WERI-Rb-1 (cell line): ENCODE data around the gene SLC2A1.

Experiments
- DNase-seq: peaks from one replicate; pipeline ENCODE4 v3.0.0-alpha.2; 2020
- H3K27ac ChIP-seq: fragments of 250-450 bp; sonication (Bioruptor Pico); 2 replicates; pipeline ENCODE4 v1.5.1; 2020; ENCODE audit warnings: mild to moderate bottlenecking, moderate library complexity
- H3K27me3 ChIP-seq: fragments of 250-450 bp; sonication (Bioruptor Pico); 2 replicates; pipeline ENCODE4 v1.5.1; 2021; ENCODE audit warnings: mild to moderate bottlenecking, low read depth, moderate library complexity; ENCODE audit not compliant: insufficient read depth, severe bottlenecking
- H3K36me3 ChIP-seq: fragments of 250-450 bp; sonication (Bioruptor Pico); 2 replicates; pipeline ENCODE4 v1.5.1; 2020; ENCODE audit warnings: mild to moderate bottlenecking, moderate library complexity
- H3K4me3 ChIP-seq: 2 replicates; pipeline ENCODE4 v1.5.1; 2011; ENCODE audit warnings: low read depth, mild to moderate bottlenecking, control low read depth, low read length
- H3K9me3 ChIP-seq: fragments of 250-450 bp; sonication (Bioruptor Pico); 2 replicates; pipeline ENCODE4 v1.5.1; 2021; ENCODE audit warnings: mild to moderate bottlenecking, moderate library complexity; ENCODE audit not compliant: severe bottlenecking
- TF ChIP-seq, protein P1 (sequence below): IDR thresholded peaks from 2 replicates; pipeline ENCODE4 v1.5.1; 2011; ENCODE audit warnings: low read depth, mild to moderate bottlenecking, control low read depth, inconsistent platforms, low read length

The SLC2A1 gene

DNA sequence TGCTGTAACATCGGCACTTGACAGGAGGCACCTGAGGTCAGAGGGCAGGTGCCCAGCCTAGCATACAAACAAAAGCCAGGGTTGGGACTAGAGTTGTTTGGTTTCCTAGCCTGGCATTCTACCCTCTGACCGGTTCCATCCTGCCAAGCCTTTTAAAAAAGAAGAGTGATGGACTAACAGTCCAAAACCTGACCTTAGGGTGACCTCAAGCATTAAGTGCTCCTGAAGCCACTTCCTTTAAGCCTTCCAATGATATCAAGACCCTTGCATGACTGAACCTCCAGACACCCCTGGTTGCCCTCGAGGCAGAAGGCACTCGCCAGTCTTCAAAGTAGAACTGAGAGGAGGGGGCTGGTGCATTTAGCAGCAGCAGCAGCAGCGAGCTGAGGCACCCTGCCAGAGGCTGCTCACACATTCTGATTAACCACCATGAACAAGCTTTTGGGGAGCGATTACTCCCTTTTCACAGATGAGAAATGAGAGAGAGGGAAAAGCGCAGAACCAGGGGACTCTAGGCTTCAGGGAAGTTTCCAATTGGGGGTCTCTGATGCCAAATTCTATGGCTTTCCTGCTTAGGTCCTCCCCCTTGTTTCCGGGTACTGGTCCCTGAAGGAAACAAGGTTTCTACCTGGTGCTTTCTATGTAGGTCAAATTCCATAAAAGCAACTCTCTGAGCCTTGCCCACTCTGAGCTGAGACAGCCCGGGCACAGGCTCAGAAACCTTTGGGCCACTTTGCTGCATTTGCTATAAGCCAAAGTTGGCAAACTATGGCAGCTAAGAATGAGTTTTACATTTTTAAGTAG lies 9.2 kb downstream of the SLC2A1 start:
- Histone ChIP-seq H3K4me3 (no peak overlapping the region), H3K36me3 (peaks cover 65% of the 10 kb centered on the region), H3K27ac (no peak overlapping the region), H3K27me3 (no peaks in the 10 kb centered on the region), H3K9me3 (no peaks in the 10 kb centered on the region)
- no peak for DNase-seq
- TF ChIP-seq, protein P1, sequence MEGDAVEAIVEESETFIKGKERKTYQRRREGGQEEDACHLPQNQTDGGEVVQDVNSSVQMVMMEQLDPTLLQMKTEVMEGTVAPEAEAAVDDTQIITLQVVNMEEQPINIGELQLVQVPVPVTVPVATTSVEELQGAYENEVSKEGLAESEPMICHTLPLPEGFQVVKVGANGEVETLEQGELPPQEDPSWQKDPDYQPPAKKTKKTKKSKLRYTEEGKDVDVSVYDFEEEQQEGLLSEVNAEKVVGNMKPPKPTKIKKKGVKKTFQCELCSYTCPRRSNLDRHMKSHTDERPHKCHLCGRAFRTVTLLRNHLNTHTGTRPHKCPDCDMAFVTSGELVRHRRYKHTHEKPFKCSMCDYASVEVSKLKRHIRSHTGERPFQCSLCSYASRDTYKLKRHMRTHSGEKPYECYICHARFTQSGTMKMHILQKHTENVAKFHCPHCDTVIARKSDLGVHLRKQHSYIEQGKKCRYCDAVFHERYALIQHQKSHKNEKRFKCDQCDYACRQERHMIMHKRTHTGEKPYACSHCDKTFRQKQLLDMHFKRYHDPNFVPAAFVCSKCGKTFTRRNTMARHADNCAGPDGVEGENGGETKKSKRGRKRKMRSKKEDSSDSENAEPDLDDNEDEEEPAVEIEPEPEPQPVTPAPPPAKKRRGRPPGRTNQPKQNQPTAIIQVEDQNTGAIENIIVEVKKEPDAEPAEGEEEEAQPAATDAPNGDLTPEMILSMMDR, result no peak

DNA sequence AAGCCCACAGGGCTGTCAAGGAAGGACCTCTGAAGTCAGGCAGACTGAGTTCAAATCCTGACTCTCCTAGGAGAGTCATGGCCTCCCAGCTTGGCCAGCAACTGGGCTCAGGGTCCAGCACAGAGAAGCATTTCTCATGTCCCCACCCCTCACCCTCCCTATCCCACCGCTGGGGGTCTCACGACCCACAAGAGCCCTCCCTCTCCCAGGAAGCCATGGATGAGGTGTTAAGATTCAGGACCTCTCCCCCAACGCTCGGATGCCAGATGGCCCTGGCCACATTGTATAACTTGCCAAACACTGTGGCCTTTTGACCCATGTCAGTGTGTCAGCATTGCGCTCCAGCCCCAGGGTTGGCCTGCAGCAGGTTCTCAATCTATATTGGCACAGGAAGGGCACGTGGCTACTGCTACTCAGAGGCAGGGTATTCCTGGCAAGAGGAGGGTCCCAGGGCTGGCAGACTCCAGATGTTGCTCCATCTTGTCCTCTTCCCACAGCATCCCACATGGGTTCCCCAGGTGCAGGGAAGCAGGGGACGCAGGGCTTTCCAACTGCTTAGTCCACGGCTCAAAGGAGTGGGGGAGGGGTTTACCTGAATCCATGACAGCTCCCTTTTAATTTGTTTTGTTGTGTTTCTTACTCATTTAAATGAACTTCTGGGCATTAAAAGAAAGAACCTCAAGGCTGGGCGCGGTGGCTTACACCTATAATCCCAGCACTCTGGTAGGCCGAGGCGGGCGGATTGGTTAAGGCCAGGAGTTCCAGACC lies 10.5 kb downstream of the SLC2A1 start:
- TF ChIP-seq, protein P1, result no peak
- H3K27me3 ChIP-seq, result no peaks in the 10 kb centered on the region
- H3K36me3 ChIP-seq, result peaks cover 71% of the 10 kb centered on the region
- H3K4me3 ChIP-seq, result no peak overlapping the region
- DNase-seq, result no peak
- no peak overlapping the region for H3K27ac ChIP-seq
- H3K9me3 ChIP-seq, result no peaks in the 10 kb centered on the region

DNA sequence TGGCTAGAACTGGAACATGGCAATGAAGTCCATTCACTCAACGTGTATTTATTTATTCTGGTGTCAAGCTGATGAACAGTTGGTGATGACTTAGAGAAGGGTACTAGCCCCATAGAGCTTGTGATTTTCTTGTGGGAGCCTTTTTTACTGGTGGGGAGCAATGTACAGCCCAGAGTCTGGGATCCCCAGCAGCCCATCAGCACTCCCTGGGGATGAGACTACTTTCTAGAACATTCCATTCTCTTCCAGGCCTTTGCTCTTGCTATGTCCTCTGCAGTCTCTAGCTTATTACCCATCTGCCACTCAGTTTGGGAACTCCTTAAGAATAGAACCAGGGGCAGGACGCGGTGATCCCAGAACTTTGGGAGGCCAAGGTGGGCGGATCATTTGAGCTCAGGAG lies 11.6 kb downstream of the SLC2A1 start:
- DNase-seq, result no peak
- no peaks in the 10 kb centered on the region for H3K27me3 ChIP-seq
- TF ChIP-seq, protein P1, result no peak
- H3K27ac ChIP-seq, result no peak overlapping the region
- no peak overlapping the region for H3K4me3 ChIP-seq
- no peaks in the 10 kb centered on the region for H3K9me3 ChIP-seq
- peaks cover 73% of the 10 kb centered on the region for H3K36me3 ChIP-seq

DNA sequence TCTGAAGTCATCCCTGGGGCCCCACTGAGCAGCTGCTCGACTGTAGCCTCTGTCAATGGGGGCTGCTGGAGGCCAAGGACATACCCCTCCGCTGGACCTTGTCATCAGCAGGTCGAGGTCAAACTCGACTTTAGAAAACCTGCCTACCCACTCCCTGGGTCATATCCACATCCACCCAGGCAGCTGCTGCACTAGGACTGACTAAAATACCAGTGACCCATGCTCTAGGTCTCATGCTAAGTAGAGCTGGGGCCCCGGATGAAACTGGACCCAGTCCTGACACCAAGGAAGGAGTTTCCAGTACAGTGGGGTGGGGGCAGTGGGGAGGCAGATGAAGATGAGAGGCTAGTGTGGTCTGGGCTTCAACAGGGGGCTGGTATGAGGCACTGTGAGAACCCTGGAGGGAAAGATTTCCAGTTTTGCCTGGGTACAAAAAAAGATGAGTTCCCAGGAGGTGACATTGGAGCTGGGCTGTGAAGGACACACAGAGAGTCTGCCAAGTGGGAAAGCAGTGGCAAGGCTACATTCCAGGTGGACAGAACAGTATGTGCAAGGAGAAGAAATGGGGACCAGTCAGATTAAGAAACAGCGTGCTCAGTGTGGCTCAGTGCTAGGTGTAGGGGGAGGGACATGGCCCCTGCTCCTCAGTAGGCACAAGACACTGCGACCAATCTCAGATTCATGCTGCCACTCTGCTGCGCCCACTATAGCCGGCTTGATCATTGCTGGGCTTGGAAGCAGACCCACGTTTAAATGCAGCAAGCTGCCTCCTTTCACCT lies 12.4 kb downstream of the SLC2A1 start:
- Histone ChIP-seq H3K27me3 (no peaks in the 10 kb centered on the region), H3K9me3 (no peaks in the 10 kb centered on the region), H3K27ac (no peak overlapping the region), H3K36me3 (peaks cover 73% of the 10 kb centered on the region), H3K4me3 (no peak overlapping the region)
- DNase-seq, result no peak
- TF ChIP-seq, protein P1, result no peak

DNA sequence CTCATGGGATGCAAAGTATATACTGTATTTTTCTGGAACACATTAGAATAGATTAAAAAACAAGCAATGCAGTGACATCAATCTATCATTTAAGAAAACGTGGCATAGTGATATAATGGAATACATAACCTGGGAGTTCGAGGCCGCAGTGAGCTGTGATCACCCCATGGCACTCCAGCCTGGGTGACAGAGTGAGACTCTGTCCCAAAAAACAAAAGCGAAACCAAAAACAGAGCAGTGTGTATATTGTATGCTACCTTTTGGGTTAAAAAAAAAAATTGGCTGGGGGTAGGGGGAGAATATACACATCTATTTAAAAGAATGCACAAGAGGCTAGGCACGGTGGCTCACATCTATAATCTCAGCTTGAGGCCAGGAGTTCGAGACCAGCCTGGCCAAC lies 13.5 kb downstream of the SLC2A1 start:
- peaks cover 73% of the 10 kb centered on the region for H3K36me3 ChIP-seq
- H3K27me3 ChIP-seq, result no peaks in the 10 kb centered on the region
- H3K27ac ChIP-seq, result no peak overlapping the region
- no peak for DNase-seq
- H3K4me3 ChIP-seq, result no peak overlapping the region
- TF ChIP-seq, protein P1, result no peak
- H3K9me3 ChIP-seq, result no peaks in the 10 kb centered on the region
